Hepatocyte (in vitro differentiated cells): Measurements from ENCODE around the gene STK4.

Source experiments
- EZH2 ChIP-seq: fragments of 200-600 bp; sonication (generic); IDR thresholded peaks from 2 replicates; pipeline ENCODE4 v1.6.1; 2016; ENCODE audit warnings: antibody characterized with exemption, mild to moderate bottlenecking, borderline replicate concordance
- EZH2phosphoT487 ChIP-seq: fragments of 200-600 bp; sonication (generic); IDR thresholded peaks from one replicate; pipeline ENCODE4 v1.6.1; 2018; ENCODE audit warnings: antibody characterized with exemption, mild to moderate bottlenecking, low read depth, moderate library complexity; ENCODE audit not compliant: unreplicated experiment, severe bottlenecking
- TF ChIP-seq, protein P1 (sequence below): fragments of 200-600 bp; sonication (generic); IDR thresholded peaks from 2 replicates; pipeline ENCODE4 v1.5.1; 2016; ENCODE audit warnings: antibody characterized with exemption, mild to moderate bottlenecking; ENCODE audit not compliant: poor library complexity

DNA sequence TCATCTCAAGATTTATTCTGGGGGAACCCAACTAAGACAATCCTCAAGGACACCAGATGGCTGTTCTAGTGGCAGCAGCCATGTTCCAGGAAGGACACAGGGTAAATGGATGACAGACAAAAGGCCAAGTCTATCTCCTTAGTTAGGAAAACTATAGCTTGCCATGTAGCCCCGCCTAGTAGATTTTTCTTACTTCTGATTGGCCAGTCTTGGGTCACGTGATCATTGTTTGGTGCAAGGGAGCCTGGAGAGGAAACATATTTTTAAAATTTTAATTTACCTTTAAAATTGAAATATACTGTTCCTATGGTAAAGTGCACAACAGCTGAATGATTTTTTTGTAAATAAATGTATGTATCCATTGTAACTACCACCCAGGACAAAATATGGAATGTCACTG is 139.0 kb downstream of the STK4 start:
- TF ChIP-seq, protein P1, sequence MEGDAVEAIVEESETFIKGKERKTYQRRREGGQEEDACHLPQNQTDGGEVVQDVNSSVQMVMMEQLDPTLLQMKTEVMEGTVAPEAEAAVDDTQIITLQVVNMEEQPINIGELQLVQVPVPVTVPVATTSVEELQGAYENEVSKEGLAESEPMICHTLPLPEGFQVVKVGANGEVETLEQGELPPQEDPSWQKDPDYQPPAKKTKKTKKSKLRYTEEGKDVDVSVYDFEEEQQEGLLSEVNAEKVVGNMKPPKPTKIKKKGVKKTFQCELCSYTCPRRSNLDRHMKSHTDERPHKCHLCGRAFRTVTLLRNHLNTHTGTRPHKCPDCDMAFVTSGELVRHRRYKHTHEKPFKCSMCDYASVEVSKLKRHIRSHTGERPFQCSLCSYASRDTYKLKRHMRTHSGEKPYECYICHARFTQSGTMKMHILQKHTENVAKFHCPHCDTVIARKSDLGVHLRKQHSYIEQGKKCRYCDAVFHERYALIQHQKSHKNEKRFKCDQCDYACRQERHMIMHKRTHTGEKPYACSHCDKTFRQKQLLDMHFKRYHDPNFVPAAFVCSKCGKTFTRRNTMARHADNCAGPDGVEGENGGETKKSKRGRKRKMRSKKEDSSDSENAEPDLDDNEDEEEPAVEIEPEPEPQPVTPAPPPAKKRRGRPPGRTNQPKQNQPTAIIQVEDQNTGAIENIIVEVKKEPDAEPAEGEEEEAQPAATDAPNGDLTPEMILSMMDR: no peak
- TF ChIP-seq EZH2phosphoT487 (no peak), EZH2 (no peak)
